Measurements from ENCODE around the gene RBBP8NL. TPM values are rescaled to one million over a fixed set of nuclear protein-coding genes. Genes with fewer than 3 reads are reported as not detected.

RBBP8NL gene
- polyA plus RNA-seq, 5 donors, result 2.7 to 4.4 (median 3.5) TPM

- no peak for DNase-seq
Observed at GRCh38 chr20:62393830-62394229, 33.5 kb downstream of the RBBP8NL start.

GRCh38 chr20:62393335-62393665 is 34.0 kb downstream of the RBBP8NL start:
- DNase-seq, result no peak

- no peak for DNase-seq
Observed at GRCh38 chr20:62392621-62393334, 34.6 kb downstream of the RBBP8NL start.

GRCh38 chr20:62392077-62392418 is 35.3 kb downstream of the RBBP8NL start:
- DNase-seq, result no peak

- no peak for DNase-seq
Observed at GRCh38 chr20:62391165-62392076, 35.9 kb downstream of the RBBP8NL start.

- DNase-seq, result no peak
Observed at GRCh38 chr20:62390317-62391164, 36.8 kb downstream of the RBBP8NL start.

GRCh38 chr20:62389601-62390087 is 37.7 kb downstream of the RBBP8NL start:
- no peak for DNase-seq

GRCh38 chr20:62388839-62389600 is 38.3 kb downstream of the RBBP8NL start:
- no peak for DNase-seq

- DNase-seq, result no peak
Observed at GRCh38 chr20:62387933-62388635, 39.3 kb downstream of the RBBP8NL start.

- no peak for DNase-seq
Observed at GRCh38 chr20:62387219-62387913, 40.0 kb downstream of the RBBP8NL start.

GRCh38 chr20:62386383-62387218 is 40.7 kb downstream of the RBBP8NL start, which contains the start of gene RPS21:
TSS of gene RPS21 (plus strand) at chr20:62387103. CDS start at chr20:62387339, 236 bp downstream.
- DNase-seq, result peak; percentile 88 to 89

GRCh38 chr20:62382306-62383198 is 44.8 kb downstream of the RBBP8NL start:
- peak in 1 of 2 donors; percentile 62 for DNase-seq

GRCh38 chr20:62381842-62382241 is 45.5 kb downstream of the RBBP8NL start:
- DNase-seq, result no peak

- DNase-seq, result no peak
Observed at GRCh38 chr20:62381202-62381797, 46.0 kb downstream of the RBBP8NL start.

- no peak for DNase-seq
Observed at GRCh38 chr20:62378215-62378614, 49.1 kb downstream of the RBBP8NL start.

- DNase-seq, result no peak
Observed at GRCh38 chr20:62377615-62378178, 49.6 kb downstream of the RBBP8NL start.

- DNase-seq, result no peak
Observed at GRCh38 chr20:62377064-62377461, 50.3 kb downstream of the RBBP8NL start.
